IMR-90 (cell line): Measurements from ENCODE around the gene FAM193A. TPM values are rescaled to one million over a fixed set of nuclear protein-coding genes. Genes with fewer than 3 reads are reported as not detected.

Experiments used
- ATAC-seq: fragments of 200-7000 bp; cut with Tn5 transposase; 2 replicates; pipeline ENCODE4 v1.9.1; 2020; ENCODE audit warnings: low read depth, mild to moderate bottlenecking, moderate library complexity
- BruUV-seq: library from RNA; stranded (reverse); fragments of 400-500 nt; replicated peaks from 2 replicates; lab custom pipeline; 2021; lab: Mats Ljungman, UMichigan
- CTCF ChIA-PET: fragments of 300-600 bp; formaldehyde crosslinking; extraction: SDS; loops from one replicate; lab custom pipeline; 2021; ENCODE audit warnings: antibody characterized with exemption; lab: Yijun Ruan, JAX
- POLR2A ChIA-PET: fragments of 300-600 bp; sonication (Branson Sonifier 250); formaldehyde crosslinking; loops from one replicate; lab custom pipeline; 2022; ENCODE audit warnings: antibody characterized with exemption; ENCODE audit not compliant: unreplicated experiment; lab: Charles Lee
- DNase-seq: peaks from one replicate; pipeline ENCODE4 v3.0.0; 2013
- H2AFZ ChIP-seq: replicated peaks from 2 replicates; pipeline ENCODE3; 2013; ENCODE audit warnings: low read length, mild to moderate bottlenecking; ENCODE audit not compliant: poor library complexity
- H2AK5ac ChIP-seq: 2 replicates; pipeline ENCODE4 v1.6.1; 2013; ENCODE audit warnings: low read depth, low read length, inconsistent platforms
- H2AK9ac ChIP-seq: replicated peaks from 2 replicates; pipeline ENCODE3; 2013; ENCODE audit warnings: mild to moderate bottlenecking, low read depth, low read length, moderate library complexity; ENCODE audit not compliant: poor library complexity
- H2BK120ac ChIP-seq: 2 replicates; pipeline ENCODE4 v1.6.1; 2013; ENCODE audit warnings: low read depth, low read length, inconsistent platforms
- H2BK15ac ChIP-seq: 3 replicates; pipeline ENCODE4 v1.6.1; 2013; ENCODE audit warnings: low read depth, low read length, inconsistent platforms
- H2BK20ac ChIP-seq: 2 replicates; pipeline ENCODE4 v1.6.1; 2013; ENCODE audit warnings: low read depth, mild to moderate bottlenecking, inconsistent platforms, low read length, moderate library complexity
- H2BK5ac ChIP-seq: 2 replicates; pipeline ENCODE4 v1.6.1; 2013; ENCODE audit warnings: mild to moderate bottlenecking, low read depth, low read length, inconsistent platforms; ENCODE audit not compliant: poor library complexity, severe bottlenecking
- H3K14ac ChIP-seq: replicated peaks from 2 replicates; pipeline ENCODE4 v1.6.1; 2013; ENCODE audit warnings: low read depth, low read length, inconsistent platforms
- H3K18ac ChIP-seq: 2 replicates; pipeline ENCODE4 v1.6.1; 2013; ENCODE audit warnings: low read depth, low read length, control low read depth
- H3K23ac ChIP-seq: 2 replicates; pipeline ENCODE4 v1.6.1; 2013; ENCODE audit warnings: low read depth, low read length, inconsistent platforms
- H3K27ac ChIP-seq: 2 replicates; pipeline ENCODE4 v1.5.1; 2013; ENCODE audit warnings: mild to moderate bottlenecking, control low read depth, low read length; ENCODE audit not compliant: insufficient read depth
- H3K27me3 ChIP-seq: 2 replicates; pipeline ENCODE4 v1.6.1; 2013; ENCODE audit warnings: low read length; ENCODE audit not compliant: control insufficient read depth, insufficient read depth
- H3K36me3 ChIP-seq: 2 replicates; pipeline ENCODE4 v1.6.1; 2013; ENCODE audit warnings: low read length, mixed read lengths; ENCODE audit not compliant: control insufficient read depth, insufficient read depth
- H3K4ac ChIP-seq: 2 replicates; pipeline ENCODE4 v1.6.1; 2013; ENCODE audit warnings: low read depth, low read length, inconsistent platforms
- H3K4me1 ChIP-seq: 2 replicates; pipeline ENCODE4 v1.6.1; 2013; ENCODE audit warnings: low read length, mixed read lengths; ENCODE audit not compliant: control insufficient read depth, insufficient read depth
- H3K4me2 ChIP-seq: 2 replicates; pipeline ENCODE4 v1.6.1; 2013; ENCODE audit warnings: low read depth, mild to moderate bottlenecking, control low read depth, low read length, moderate library complexity
- H3K4me3 ChIP-seq: 2 replicates; pipeline ENCODE4 v1.5.1; 2013; ENCODE audit warnings: low read depth, mild to moderate bottlenecking, control low read depth, low read length, moderate library complexity; ENCODE audit not compliant: insufficient read depth
- H3K56ac ChIP-seq: 2 replicates; pipeline ENCODE4 v1.6.1; 2013; ENCODE audit warnings: low read length, inconsistent platforms; ENCODE audit not compliant: insufficient read depth; ENCODE audit errors: extremely low read depth
- H3K79me1 ChIP-seq, 2 experiments: 2 replicates each; pipeline ENCODE4 v1.6.1; 2013; ENCODE audit warnings: low read length in 2 of 2, inconsistent platforms in 1 of 2, low read depth in 1 of 2
- H3K9ac ChIP-seq: 2 replicates; pipeline ENCODE4 v1.6.1; 2013; ENCODE audit warnings: low read depth, low read length, control low read depth
- H3K9me1 ChIP-seq: 2 replicates; pipeline ENCODE4 v1.6.1; 2013; ENCODE audit warnings: low read length, inconsistent platforms; ENCODE audit not compliant: insufficient read depth
- H3K9me3 ChIP-seq: 2 replicates; pipeline ENCODE4 v1.6.1; 2013; ENCODE audit warnings: low read length; ENCODE audit not compliant: control insufficient read depth, insufficient read depth
- H4K20me1 ChIP-seq: 2 replicates; pipeline ENCODE4 v1.6.1; 2013; ENCODE audit warnings: low read length, inconsistent platforms; ENCODE audit not compliant: insufficient read depth
- H4K5ac ChIP-seq: 2 replicates; pipeline ENCODE4 v1.6.1; 2013; ENCODE audit warnings: mild to moderate bottlenecking, low read depth, low read length, control low read depth
- H4K8ac ChIP-seq, 2 experiments: 2 replicates each; pipeline ENCODE4 v1.6.1; 2013; ENCODE audit warnings: low read depth in 2 of 2, low read length in 2 of 2, control low read depth in 1 of 2, inconsistent platforms in 1 of 2
- H4K91ac ChIP-seq: 2 replicates; pipeline ENCODE4 v1.6.1; 2013; ENCODE audit warnings: low read depth, low read length, inconsistent platforms; ENCODE audit not compliant: insufficient read depth
- CEBPB ChIP-seq: IDR thresholded peaks from 2 replicates; pipeline ENCODE4 v1.6.1; 2012; ENCODE audit warnings: low read depth, low read length, improper control_type of control experiment
- MAFK ChIP-seq: IDR thresholded peaks from 2 replicates; pipeline ENCODE4 v1.6.1; 2012; ENCODE audit warnings: low read depth, low read length, improper control_type of control experiment
- MAZ ChIP-seq: IDR thresholded peaks from 2 replicates; pipeline ENCODE4 v1.6.1; 2012; ENCODE audit warnings: low read depth, mild to moderate bottlenecking, low read length, improper control_type of control experiment, moderate library complexity, borderline replicate concordance
- MXI1 ChIP-seq: IDR thresholded peaks from 2 replicates; pipeline ENCODE4 v1.6.1; 2012; ENCODE audit warnings: low read depth, mild to moderate bottlenecking, low read length, moderate library complexity, borderline replicate concordance
- NFE2L2 ChIP-seq: fragments of 150-350 bp; IDR thresholded peaks from 2 replicates; pipeline ENCODE4 v1.6.1; 2016; ENCODE audit warnings: low read depth, mild to moderate bottlenecking, low read length
- POLR2A ChIP-seq: IDR thresholded peaks from 2 replicates; pipeline ENCODE4 v1.6.1; 2012; ENCODE audit warnings: mild to moderate bottlenecking, low read depth, low read length
- RAD21 ChIP-seq: IDR thresholded peaks from 2 replicates; pipeline ENCODE4 v1.6.1; 2012; ENCODE audit warnings: low read length, improper control_type of control experiment
- RCOR1 ChIP-seq: IDR thresholded peaks from 2 replicates; pipeline ENCODE4 v1.6.1; 2012; ENCODE audit warnings: mild to moderate bottlenecking, low read length, improper control_type of control experiment; ENCODE audit not compliant: insufficient replicate concordance
- RFX5 ChIP-seq: IDR thresholded peaks from 2 replicates; pipeline ENCODE4 v1.8.0; 2012; ENCODE audit warnings: low read depth, mild to moderate bottlenecking, low read length, moderate library complexity
- SMC3 ChIP-seq: fragments of 150-350 bp; IDR thresholded peaks from 2 replicates; pipeline ENCODE4 v1.6.1; 2016; ENCODE audit warnings: low read depth, mild to moderate bottlenecking, antibody characterized with exemption, low read length, moderate library complexity
- WGBS, 2 experiments: methylation state at CpG; one replicate each; pipeline versions ENCODE4 v1.1.5 to v1.1.7; 2013; ENCODE audit warnings: missing lambda C conversion rate in 2 of 2; ENCODE audit not compliant: insufficient read length in 1 of 2; ENCODE audit errors: extremely low coverage in 2 of 2; 5-methylcytosine and 5-hydroxymethylcytosine counted together
- dilution Hi-C: fragments of 300-500 bp; cut with HindIII; formaldehyde crosslinking; loops from one replicate; pipeline ENCODE4 v1.14.3; 2018; ENCODE audit warnings: low sequenced_read_pairs; ENCODE audit not compliant: unreplicated experiment
- in situ Hi-C: fragments of 300-500 bp; cut with MboI; formaldehyde crosslinking; loops from 3 replicates; pipeline ENCODE4 v1.14.3; 2019; ENCODE audit warnings: low sequenced_read_pairs, inconsistent platforms, mixed read lengths
- intact Hi-C: fragments of 100-400 bp; cut with micrococcal nuclease; formaldehyde crosslinking; loops from 2 replicates; pipeline ENCODE4 v1.10.0; 2022
- polyA plus RNA-seq, 3 experiments: library from polyadenylated mRNA; depleted of rRNA; stranded (reverse); fragments of >200 nt; gene quantifications; 2 replicates each; pipeline ENCODE4 v1.2.3, GENCODE V29; 2012; ENCODE audit warnings: low replicate concordance in 1 of 3
- total RNA-seq: library from RNA; depleted of rRNA; stranded (reverse); fragments of >200 nt; gene quantifications from 2 replicates; pipeline ENCODE4 v1.2.3, GENCODE V29; 2012

FAM193A gene
- total and polyA plus RNA-seq, 2 of the 4 experiments (the other 2 are of a cell fraction): 6.8 to 11.0 TPM

GRCh38 chr4:2651546-2651945, 115.1 kb downstream of the FAM193A start:
- intact Hi-C loops: no loop called here
- peaks cover 48% of the 10 kb centered on the region for H3K36me3 ChIP-seq

More at GRCh38 chr4:2651546-2651945, 115.1 kb downstream of the FAM193A start:
- Histone ChIP-seq H3K23ac (no peak overlapping the region), H2AK5ac (no peak overlapping the region), H3K27me3 (no peaks in the 10 kb centered on the region), H2BK15ac (no peak overlapping the region), H3K4me3 (no peak overlapping the region), H3K9me3 (no peaks in the 10 kb centered on the region), H2BK120ac (no peak overlapping the region), H3K9me1 (peaks cover 7% of the 10 kb centered on the region), H3K4me2 (no peak overlapping the region), H2BK20ac (no peak overlapping the region), H3K9ac (no peak overlapping the region), H3K79me1 (peaks cover 26 to 63% of the 10 kb centered on the region in 2 experiments), H2BK5ac (no peak overlapping the region), H3K18ac (no peak overlapping the region), H2AK9ac (no peak overlapping the region), H3K14ac (no peak overlapping the region), H3K27ac (no peak overlapping the region), H4K8ac (no peak overlapping the region), H3K4me1 (no peaks in the 10 kb centered on the region), H4K5ac (no peak overlapping the region), H3K4ac (no peak overlapping the region), H4K91ac (no peak overlapping the region), H2AFZ (no peak overlapping the region), H4K20me1 (peaks cover 15% of the 10 kb centered on the region), H3K56ac (no peak overlapping the region)
- no peak for DNase-seq
- ChIA-PET POLR2A (no interaction called here), CTCF (no interaction called here)
- no peak for ATAC-seq
- WGBS, 2 experiments: 93% methylated on average over 8 of the region's 10 CpGs; no CpG with 5 or more reads in 1 of the 2 experiments
- no TSS peak for BruUV-seq
- TF ChIP-seq RAD21 (no peak), MAZ (no peak), POLR2A (no peak), NFE2L2 (no peak), RFX5 (no peak), SMC3 (no peak), MXI1 (no peak), CEBPB (no peak), MAFK (no peak), RCOR1 (no peak)
- in situ Hi-C loops: no loop called here
- dilution Hi-C loops: no loop called here
